Ramos (cell line): ENCODE measurements around the gene CRACR2B.

Source experiments
- in situ Hi-C: fragments of 300-500 bp; cut with MboI; formaldehyde crosslinking; loops from one replicate; pipeline ENCODE4 v1.14.3; 2022; ENCODE audit warnings: low sequenced_read_pairs; ENCODE audit not compliant: unreplicated experiment

The CRACR2B gene

GRCh38 chr11:808427-809286 is 19.1 kb upstream of the CRACR2B start:
- in situ Hi-C loops = loop anchor here (25.0 kb wide), 1 partner anchor 1579 kb away; the partner anchor contains the start of gene CD81

DNA sequence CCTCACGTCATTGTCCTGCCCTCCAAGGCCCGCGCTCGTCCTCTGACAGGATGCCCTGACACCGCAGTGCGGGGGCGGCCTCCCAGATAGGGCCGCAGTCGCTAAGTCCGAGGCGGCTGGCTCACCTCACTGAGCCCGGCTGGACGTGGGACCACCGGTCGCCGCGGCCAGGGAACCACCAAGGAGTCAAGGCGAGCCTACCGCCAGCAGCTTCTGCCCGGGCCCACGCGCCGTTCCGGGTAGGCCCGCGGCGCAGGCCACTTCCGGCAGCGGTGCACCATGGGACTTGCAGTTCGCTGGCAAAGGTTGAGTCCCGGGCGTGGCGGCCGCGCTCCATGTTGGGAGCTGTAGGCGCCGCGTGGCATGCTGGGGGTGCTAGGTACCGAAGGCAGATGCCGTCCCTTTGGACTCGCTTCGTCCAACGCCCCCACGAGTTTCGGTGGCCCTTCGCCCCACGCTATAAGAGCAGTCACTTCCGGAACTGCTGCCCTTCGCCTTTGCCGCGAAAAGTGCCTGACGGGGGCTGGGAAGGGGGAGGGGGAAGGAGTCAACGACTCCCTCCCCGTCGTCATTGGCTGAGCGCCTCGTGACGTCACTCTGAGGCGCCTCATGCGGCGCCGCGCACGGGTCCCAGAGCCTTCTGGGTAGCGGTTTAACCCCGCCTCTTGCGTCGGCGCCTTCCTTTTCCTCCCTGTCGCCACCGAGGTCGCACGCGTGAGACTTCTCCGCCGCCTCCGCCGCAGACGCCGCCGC is 18.3 kb upstream of the CRACR2B start, which contains the start of gene RPLP2:
RPLP2 (plus strand) TSS at position 681 of the 753 bp plus-strand sequence. CDS start 268 bp downstream, outside the sequence.
- in situ Hi-C loops = loop anchor here (25.0 kb wide), 1 partner anchor 1578 kb away; the partner anchor contains the start of gene CD81

- in situ Hi-C loops = loop anchor here (25.0 kb wide), 1 partner anchor 1577 kb away; the partner anchor contains the start of gene CD81
Observed at GRCh38 chr11:810040-810567, 17.6 kb upstream of the CRACR2B start.

DNA sequence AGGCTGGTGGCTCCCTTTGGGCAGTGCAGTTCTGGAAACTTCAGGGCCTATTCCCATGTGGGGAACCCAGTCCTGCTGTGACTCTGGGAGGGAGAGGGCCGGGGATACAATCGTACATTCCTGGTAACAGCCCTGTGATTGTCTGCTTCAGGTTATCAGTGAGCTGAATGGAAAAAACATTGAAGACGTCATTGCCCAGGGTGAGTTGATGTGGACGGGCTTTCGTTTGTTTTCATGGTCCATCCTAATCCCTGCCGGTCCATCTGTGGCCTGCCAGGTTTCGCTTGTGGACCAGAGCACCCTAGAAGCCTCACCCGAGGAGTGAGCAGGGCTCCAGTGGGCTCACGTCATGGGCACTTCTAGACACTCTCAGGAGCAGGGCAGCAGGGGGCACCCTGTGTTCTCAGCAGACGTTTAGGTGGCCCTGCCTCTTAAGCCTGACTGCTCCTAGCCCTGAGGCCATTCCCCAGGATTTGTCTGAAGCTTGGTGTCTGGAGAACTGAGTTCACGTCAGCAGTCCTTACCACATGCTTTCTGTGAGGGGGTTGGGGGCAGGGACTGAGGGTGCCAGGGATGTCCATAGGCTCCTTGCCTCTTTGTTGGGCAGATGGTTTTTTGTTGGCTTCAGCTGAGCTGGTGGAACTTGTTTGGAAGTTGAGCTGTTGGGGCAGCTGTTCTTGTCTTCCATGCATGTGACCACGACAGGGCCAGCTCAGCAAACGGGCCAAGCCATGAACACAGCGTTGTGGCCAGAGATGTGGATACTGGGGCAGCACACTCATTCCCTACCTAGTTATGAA is 16.1 kb upstream of the CRACR2B start:
- in situ Hi-C loops = loop anchor here (25.0 kb wide), 1 partner anchor 1576 kb away; the partner anchor contains the start of gene CD81

DNA sequence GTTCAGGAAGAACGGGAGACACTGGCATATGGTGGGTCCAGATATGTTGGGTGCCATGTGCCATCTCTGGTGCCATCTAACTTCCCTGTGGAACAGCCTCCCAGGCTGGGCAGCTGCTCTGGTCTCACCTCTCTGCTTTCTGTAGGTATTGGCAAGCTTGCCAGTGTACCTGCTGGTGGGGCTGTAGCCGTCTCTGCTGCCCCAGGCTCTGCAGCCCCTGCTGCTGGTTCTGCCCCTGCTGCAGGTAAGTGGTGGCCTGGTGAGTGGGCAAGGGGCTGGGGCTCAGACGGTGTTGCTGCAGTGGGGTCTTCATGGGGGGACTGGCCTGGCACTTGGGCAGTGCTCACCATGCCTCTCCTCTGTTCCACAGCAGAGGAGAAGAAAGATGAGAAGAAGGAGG is 15.3 kb upstream of the CRACR2B start:
- in situ Hi-C loops = loop anchor here (25.0 kb wide), 1 partner anchor 1575 kb away; the partner anchor contains the start of gene CD81

- in situ Hi-C loops = loop anchor here (25.0 kb wide), 1 partner anchor 1574 kb away; the partner anchor contains the start of gene CD81
Observed at GRCh38 chr11:813072-813455, 14.7 kb upstream of the CRACR2B start.

GRCh38 chr11:813456-814096 is 14.1 kb upstream of the CRACR2B start:
- in situ Hi-C loops = loop anchor here (25.0 kb wide), 1 partner anchor 1574 kb away; the partner anchor contains the start of gene CD81

DNA sequence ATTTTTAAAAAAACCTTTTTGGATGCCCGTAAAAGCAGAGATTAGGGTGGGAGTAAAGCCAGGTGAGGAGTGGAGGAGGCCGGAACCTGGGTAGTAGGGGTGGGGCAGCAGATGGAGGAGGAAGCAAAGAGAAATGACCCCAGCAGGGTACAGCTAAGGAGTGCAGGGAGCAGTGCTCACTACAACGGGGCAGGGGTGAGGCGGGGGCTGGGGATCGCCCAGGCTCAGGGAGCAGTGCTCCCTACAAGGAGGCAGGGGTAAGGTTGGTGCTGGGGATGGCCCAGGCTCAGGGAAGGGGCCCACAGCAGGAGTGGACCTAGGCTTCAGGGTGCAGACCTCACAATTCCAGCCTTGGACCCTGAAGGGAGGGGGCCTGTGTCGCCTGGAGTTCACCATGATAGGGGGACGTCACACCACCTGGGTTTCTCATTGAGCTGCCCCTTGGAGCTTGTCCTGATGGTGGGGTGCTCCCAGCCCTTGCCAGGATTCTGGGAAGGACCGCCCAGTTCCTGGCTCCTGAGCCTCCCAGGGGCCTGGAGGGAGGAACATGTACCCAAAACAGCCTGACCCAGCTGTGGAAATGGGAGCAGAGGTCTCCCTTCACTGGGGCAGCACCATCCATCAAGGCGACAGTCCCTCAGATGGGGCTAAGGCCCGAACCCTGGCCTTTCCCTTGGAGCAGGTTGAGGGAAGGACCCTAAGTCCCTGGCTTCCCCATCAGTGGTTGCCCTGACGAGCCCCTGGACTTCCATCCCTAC is 11.9 kb upstream of the CRACR2B start:
- in situ Hi-C loops = loop anchor here (25.0 kb wide), 1 partner anchor 1571 kb away; the partner anchor contains the start of gene CD81

DNA sequence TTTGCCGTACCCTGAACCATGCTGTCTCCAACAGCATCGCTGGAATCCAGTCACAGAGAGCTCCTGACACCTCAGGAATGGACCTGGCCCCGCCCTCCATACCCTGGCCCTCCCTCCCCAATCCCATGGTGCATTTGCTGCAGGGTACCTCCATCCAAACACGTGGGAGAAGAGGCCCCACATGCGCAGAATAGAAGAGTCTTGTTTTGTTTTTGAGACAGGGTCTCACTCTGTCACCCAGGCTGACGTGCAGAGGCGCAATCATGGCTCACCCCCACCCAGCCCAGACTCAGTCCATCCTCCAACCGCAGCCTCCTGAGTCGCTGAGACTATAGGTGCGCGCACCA is 11.3 kb upstream of the CRACR2B start:
- in situ Hi-C loops = loop anchor here (25.0 kb wide), 1 partner anchor 1571 kb away; the partner anchor contains the start of gene CD81

DNA sequence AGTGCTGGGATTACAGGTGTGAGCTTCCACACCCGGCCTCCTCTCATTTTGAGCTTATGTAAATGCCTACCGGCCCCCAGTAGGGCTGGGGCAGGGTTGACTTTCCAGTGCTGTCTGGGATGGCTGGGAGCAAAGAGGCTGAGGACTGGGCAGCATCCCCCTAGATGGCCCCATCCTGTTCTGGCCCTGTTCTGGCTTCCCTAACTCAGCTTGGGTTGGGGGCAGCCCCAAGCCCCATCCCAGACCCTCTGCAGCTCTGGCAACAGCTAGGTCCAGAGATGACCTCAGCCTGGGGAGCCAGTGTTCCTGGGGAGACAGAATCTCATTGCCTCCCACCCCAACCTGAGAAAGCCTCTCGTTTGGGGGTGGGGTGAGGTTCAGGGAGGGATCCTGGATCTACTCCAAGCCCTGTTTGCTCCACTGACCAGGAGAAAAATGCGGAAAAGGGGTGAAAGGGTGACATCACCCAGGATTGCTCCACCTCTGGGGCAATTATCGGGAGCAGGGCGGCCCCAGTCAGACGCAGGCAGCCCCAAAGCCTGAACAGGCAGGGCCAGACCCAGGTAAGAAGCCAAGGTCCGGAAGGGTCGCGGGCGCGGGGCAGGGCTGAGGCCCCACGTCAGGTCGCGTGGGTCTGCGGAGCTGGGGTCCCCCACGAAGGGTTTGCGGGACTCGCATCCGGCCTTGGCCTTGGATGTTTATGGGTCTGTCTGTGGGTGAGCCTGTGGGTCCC is 9.2 kb upstream of the CRACR2B start, which contains the start of gene PNPLA2:
PNPLA2 (plus strand) TSS at position 519 of the 733 bp plus-strand sequence. CDS start 805 bp downstream, outside the sequence.
- in situ Hi-C loops = loop anchor here (25.0 kb wide), 1 partner anchor 1569 kb away; the partner anchor contains the start of gene CD81

GRCh38 chr11:819129-819931 is 8.4 kb upstream of the CRACR2B start:
- in situ Hi-C loops = loop anchor here (25.0 kb wide), 1 partner anchor 1568 kb away; the partner anchor contains the start of gene CD81

GRCh38 chr11:819943-820649 is 7.6 kb upstream of the CRACR2B start:
- in situ Hi-C loops = loop anchor here (25.0 kb wide), 1 partner anchor 1567 kb away; the partner anchor contains the start of gene CD81

DNA sequence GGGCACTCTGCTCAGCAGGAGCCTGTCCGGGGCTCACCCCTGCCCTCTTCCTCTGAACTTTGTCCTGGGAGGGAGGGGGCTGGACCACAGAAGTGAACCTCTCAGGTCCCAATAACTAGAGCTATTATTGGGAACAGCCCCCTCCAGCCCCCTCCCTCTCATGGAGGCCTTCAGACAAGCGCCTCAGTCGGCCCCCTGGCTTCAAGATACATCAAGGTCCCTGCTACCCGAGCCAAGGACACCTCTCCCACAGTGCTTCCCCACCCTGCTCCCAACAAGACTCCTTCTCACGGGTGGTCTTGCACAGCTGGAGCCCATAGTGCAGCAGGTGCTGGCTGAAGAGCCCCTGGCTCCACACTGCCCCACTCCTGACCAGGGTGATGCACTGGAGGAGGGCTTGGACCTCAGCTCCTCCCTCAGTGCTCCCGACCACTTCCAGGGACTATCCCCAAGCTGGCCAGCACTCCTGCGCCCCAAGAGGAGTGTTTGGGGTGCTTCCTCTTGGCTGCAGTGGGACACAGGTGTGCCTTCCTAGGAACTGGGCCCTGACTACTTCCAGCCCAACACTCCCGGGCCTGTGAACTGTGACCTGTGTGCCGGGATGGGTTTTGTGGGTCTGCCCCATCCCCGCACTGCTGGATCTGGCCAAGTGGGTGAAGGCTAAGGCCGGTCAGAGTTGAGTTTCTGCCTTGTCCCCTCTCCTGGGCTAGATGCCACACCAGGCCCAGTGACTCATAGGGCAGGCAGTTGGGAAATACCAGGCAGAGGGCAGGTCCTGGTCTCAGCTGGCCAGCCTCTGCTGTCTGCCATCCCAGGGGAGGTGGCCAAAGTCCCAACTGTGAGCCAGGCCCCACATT is 6.8 kb upstream of the CRACR2B start:
- in situ Hi-C loops = loop anchor here (25.0 kb wide), 1 partner anchor 1566 kb away; the partner anchor contains the start of gene CD81

DNA sequence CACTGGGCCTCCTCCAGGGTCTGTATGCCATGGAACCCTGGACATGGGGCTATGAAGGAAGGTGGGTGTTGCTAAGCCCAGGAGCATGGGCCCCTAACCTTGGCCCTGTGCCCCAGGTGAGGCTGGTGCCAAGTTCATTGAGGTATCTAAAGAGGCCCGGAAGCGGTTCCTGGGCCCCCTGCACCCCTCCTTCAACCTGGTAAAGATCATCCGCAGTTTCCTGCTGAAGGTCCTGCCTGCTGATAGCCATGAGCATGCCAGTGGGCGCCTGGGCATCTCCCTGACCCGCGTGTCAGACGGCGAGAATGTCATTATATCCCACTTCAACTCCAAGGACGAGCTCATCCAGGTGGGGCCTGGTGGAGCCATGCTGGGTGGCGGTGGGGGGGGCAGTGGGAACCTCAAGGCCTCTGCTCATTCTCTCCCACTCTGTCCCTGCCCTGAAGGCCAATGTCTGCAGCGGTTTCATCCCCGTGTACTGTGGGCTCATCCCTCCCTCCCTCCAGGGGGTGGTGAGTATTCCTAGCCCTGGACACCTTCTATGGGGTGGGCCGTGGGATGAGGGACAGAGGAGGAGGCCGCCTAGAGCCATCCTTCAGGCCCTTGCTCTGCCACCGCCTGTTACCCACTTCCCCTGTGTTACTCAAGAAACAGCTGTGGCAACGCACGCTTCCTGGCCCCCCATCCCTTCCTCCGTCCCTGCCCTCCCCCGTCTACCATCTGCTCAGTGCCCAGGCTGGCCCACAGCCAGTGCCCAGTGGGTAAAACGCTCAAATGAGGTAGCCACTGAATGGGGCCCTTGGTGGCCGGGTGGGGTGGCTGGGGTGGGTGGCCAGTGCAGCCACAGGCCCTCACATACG is 6.0 kb upstream of the CRACR2B start:
- in situ Hi-C loops = loop anchor here (25.0 kb wide), 1 partner anchor 1566 kb away; the partner anchor contains the start of gene CD81
